H1 (cell line): ENCODE data around the gene TUT4. TPM values are rescaled to one million over a fixed set of nuclear protein-coding genes. Genes with fewer than 3 reads are reported as not detected.

Experiments used
- ATF3 ChIP-seq: IDR thresholded peaks from 2 replicates; pipeline ENCODE4 v1.6.1; 2011; ENCODE audit warnings: low read depth, mild to moderate bottlenecking, low read length; ENCODE audit not compliant: insufficient read depth
- BCL11A ChIP-seq, 2 experiments: IDR thresholded peaks; one replicate each; pipeline ENCODE4 v1.6.1; 2011; ENCODE audit warnings: low read depth in 2 of 2, low read length in 2 of 2, mild to moderate bottlenecking in 2 of 2
- GTF2F1 ChIP-seq: IDR thresholded peaks from 2 replicates; pipeline ENCODE4 v1.6.1; 2012; ENCODE audit warnings: low read depth, low read length, improper control_type of control experiment, borderline replicate concordance
- JUND ChIP-seq: IDR thresholded peaks from 2 replicates; pipeline ENCODE4 v1.6.1; 2011; ENCODE audit warnings: mild to moderate bottlenecking, improper control_type of control experiment, low read length
- MAFK ChIP-seq: IDR thresholded peaks from 2 replicates; pipeline ENCODE4 v1.6.1; 2012; ENCODE audit warnings: low read depth, mild to moderate bottlenecking, improper control_type of control experiment, low read length
- POLR2AphosphoS5 ChIP-seq: IDR thresholded peaks from 2 replicates; pipeline ENCODE4 v1.6.1; 2011; ENCODE audit warnings: low read depth, low read length
- polyA plus RNA-seq, 7 experiments: library from polyadenylated mRNA; depleted of rRNA in 3 of 7; stranded (reverse) in 5 of 7; unstranded in 2 of 7; fragments of >200 nt in 5 of 7; fragments of 200-250 nt in 2 of 7; gene quantifications; 1 replicate in 5 of 7; 2 replicates in 1 of 7; 4 replicates in 1 of 7; pipeline versions ENCODE4 v1.2.1 to v1.2.3, GENCODE V29; 2011 to 2013; ENCODE audit warnings: missing spikeins in 2 of 7, mixed read lengths in 2 of 7
- total RNA-seq: library from RNA; stranded (reverse); fragmentation: NEBNext Ultra II Directional; extraction: Animal tissue kit (Norgen Biotek cat#: 25700); gene quantifications from 2 replicates; pipeline ENCODE4 v1.2.1, GENCODE V29; 2021

The TUT4 gene
- total and polyA plus RNA-seq, 2 of the 8 experiments (the other 6 are each of a cell fraction or from before 2014, with no cell fraction given): 54.5 to 63.3 TPM

GRCh38 chr1:52598729-52599128 lies 45.8 kb upstream of the TUT4 start (continued):
- TF ChIP-seq MAFK (no peak), POLR2AphosphoS5 (no peak), GTF2F1 (no peak), ATF3 (no peak), JUND (no peak), BCL11A (IDR thresholded peaks at IDR 0.05; ENCODE audit: low read depth in 2 of 2, low read length in 2 of 2) (no peak)
- TF ChIP-seq, all 59 proteins: peak for 0
